ENCODE results near the gene LMTK2.

Gene LMTK2

GRCh38 chr7:98240961-98241673, 134.5 kb downstream of the LMTK2 start:
- peak; percentile 39 for DNase-seq

GRCh38 chr7:98241674-98242241, 135.1 kb downstream of the LMTK2 start:
- no peak for DNase-seq

- no peak for DNase-seq
Observed at GRCh38 chr7:98242342-98242741, 135.7 kb downstream of the LMTK2 start.

GRCh38 chr7:98242934-98243333, 136.3 kb downstream of the LMTK2 start:
- DNase-seq, result no peak

- no peak for DNase-seq
Observed at GRCh38 chr7:98244871-98245270, 138.2 kb downstream of the LMTK2 start.

- DNase-seq, result no peak
Observed at GRCh38 chr7:98248156-98248555, 141.5 kb downstream of the LMTK2 start.

- DNase-seq, result no peak
Observed at GRCh38 chr7:98249106-98249505, 142.4 kb downstream of the LMTK2 start.

GRCh38 chr7:98250789-98251188, 144.1 kb downstream of the LMTK2 start:
- DNase-seq, result no peak

- DNase-seq, result no peak
Observed at GRCh38 chr7:98251231-98251600, 144.6 kb downstream of the LMTK2 start.

- DNase-seq, result peak; percentile 94
Observed at GRCh38 chr7:98251601-98252424, 145.2 kb downstream of the LMTK2 start, which contains the start of gene TECPR1. Gene TECPR1 (minus strand): TSS chr7:98252232. CDS start chr7:98246146, 6,086 bp downstream.

- DNase-seq, result no peak
Observed at GRCh38 chr7:98252425-98253054, 145.9 kb downstream of the LMTK2 start.

- DNase-seq, result no peak
Observed at GRCh38 chr7:98254516-98254915, 147.9 kb downstream of the LMTK2 start.

- DNase-seq, result no peak
Observed at GRCh38 chr7:98254951-98255610, 148.4 kb downstream of the LMTK2 start.

- no peak for DNase-seq
Observed at GRCh38 chr7:98256431-98256830, 149.8 kb downstream of the LMTK2 start.

GRCh38 chr7:98257701-98258100, 151.0 kb downstream of the LMTK2 start:
- no peak for DNase-seq
